OCI-LY3 (cell line): ENCODE data around the gene PHACTR3.

Experiments
- H2AFZ ChIP-seq: fragments of 200-600, 300-600 bp; shearing (Covaris generic); 2 replicates; pipeline ENCODE4 v1.6.0; 2014; ENCODE audit warnings: antibody characterized with exemption, low read depth, low read length
- H3K27ac ChIP-seq: fragments of 200-600, 300-600 bp; sonication (generic); 2 replicates; pipeline ENCODE4 v1.5.1; 2014; ENCODE audit warnings: mild to moderate bottlenecking, low read length, moderate library complexity, mixed read lengths
- H3K27me3 ChIP-seq: fragments of 200-600, 300-600 bp; sonication (generic); 2 replicates; pipeline ENCODE4 v1.6.1; 2014; ENCODE audit warnings: low read depth, low read length, mixed read lengths
- H3K36me3 ChIP-seq: fragments of 200-600, 300-600 bp; sonication (generic); replicated peaks from 2 replicates; pipeline ENCODE3; 2014; ENCODE audit warnings: low read depth, low read length, mixed read lengths
- H3K4me1 ChIP-seq: fragments of 300-600, 200-600 bp; sonication (generic); 2 replicates; pipeline ENCODE4 v1.6.1; 2014; ENCODE audit warnings: low read length, mixed read lengths
- H3K4me2 ChIP-seq: fragments of 200-600, 300-600 bp; sonication (generic); 2 replicates; pipeline ENCODE4 v1.6.1; 2014; ENCODE audit warnings: low read length, mixed read lengths
- H3K4me3 ChIP-seq: fragments of 300-600, 200-600 bp; sonication (generic); 2 replicates; pipeline ENCODE4 v1.5.1; 2014; ENCODE audit warnings: antibody characterized with exemption, mild to moderate bottlenecking, low read length, moderate library complexity
- H3K79me2 ChIP-seq: fragments of 300-600, 200-600 bp; shearing (Covaris generic); 2 replicates; pipeline ENCODE4 v1.6.1; 2014; ENCODE audit warnings: mild to moderate bottlenecking, low read length, mixed read lengths
- H3K9ac ChIP-seq: fragments of 300-600, 200-600 bp; shearing (Covaris generic); 2 replicates; pipeline ENCODE4 v1.6.0; 2014; ENCODE audit warnings: mild to moderate bottlenecking, low read length, moderate library complexity
- H3K9me3 ChIP-seq: fragments of 200-600, 300-600 bp; shearing (Covaris generic); 2 replicates; pipeline ENCODE4 v1.6.1; 2014; ENCODE audit warnings: low read length, mixed read lengths; ENCODE audit not compliant: insufficient read depth
- H4K20me1 ChIP-seq: fragments of 200-600, 300-600 bp; sonication (generic); 2 replicates; pipeline ENCODE4 v1.6.1; 2016; ENCODE audit warnings: low read length, mixed read lengths; ENCODE audit not compliant: insufficient read depth
- CTCF ChIP-seq: fragments of 200-600, 300-600 bp; sonication (generic); IDR thresholded peaks from 2 replicates; pipeline ENCODE4 v1.5.1; 2014; ENCODE audit warnings: antibody characterized with exemption, low read length, low read depth
- EZH2phosphoT487 ChIP-seq: fragments of 200-600 bp; shearing (Covaris generic); IDR thresholded peaks from 2 replicates; pipeline ENCODE4 v1.6.1; 2018; ENCODE audit warnings: antibody characterized with exemption, mixed run types, low read depth

PHACTR3 gene

GRCh38 chr20:59720013-59720412 lies 115.7 kb downstream of the PHACTR3 start:
- Histone ChIP-seq H3K36me3 (no peaks in the 10 kb centered on the region), H3K27me3 (peaks cover 18% of the 10 kb centered on the region), H3K4me2 (no peak overlapping the region), H3K4me3 (no peak overlapping the region), H3K79me2 (no peaks in the 10 kb centered on the region), H3K4me1 (no peaks in the 10 kb centered on the region), H2AFZ (no peak overlapping the region), H3K9ac (no peak overlapping the region), H3K9me3 (no peaks in the 10 kb centered on the region), H4K20me1 (no peaks in the 10 kb centered on the region), H3K27ac (no peak overlapping the region)
- TF ChIP-seq CTCF: no peak
- no peak for TF ChIP-seq EZH2phosphoT487

DNA sequence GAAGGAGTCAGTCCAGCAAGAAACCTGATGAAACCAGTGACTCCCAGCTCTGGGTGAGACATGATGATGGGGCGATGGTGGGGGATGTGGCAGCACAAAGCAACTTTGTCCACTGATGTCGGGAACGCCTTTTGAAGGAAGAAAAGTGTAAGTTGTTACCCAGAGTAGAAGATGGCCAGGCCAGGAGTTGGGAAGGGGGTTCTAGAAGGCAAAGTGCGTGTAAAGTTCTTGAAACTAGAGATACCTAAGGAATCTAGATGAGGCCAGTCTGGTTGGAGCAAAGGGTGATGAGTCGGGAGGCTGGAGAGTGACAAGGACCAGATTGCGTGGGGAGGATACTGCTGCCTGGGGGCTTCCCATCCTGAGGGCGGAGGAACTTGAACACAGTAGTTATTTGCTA lies 117.0 kb downstream of the PHACTR3 start:
- no peaks in the 10 kb centered on the region for H3K9me3 ChIP-seq
- no peaks in the 10 kb centered on the region for H3K36me3 ChIP-seq
- no peaks in the 10 kb centered on the region for H3K4me1 ChIP-seq
- no peak overlapping the region for H2AFZ ChIP-seq
- no peak overlapping the region for H3K4me3 ChIP-seq
- no peak overlapping the region for H3K27ac ChIP-seq
- no peaks in the 10 kb centered on the region for H4K20me1 ChIP-seq
- no peak for TF ChIP-seq EZH2phosphoT487
- TF ChIP-seq CTCF: no peak
- H3K9ac ChIP-seq: no peak overlapping the region
- H3K27me3 ChIP-seq: peaks cover 18% of the 10 kb centered on the region
- H3K79me2 ChIP-seq: no peaks in the 10 kb centered on the region
- no peak overlapping the region for H3K4me2 ChIP-seq

- Histone ChIP-seq H3K27ac (no peak overlapping the region), H3K79me2 (no peaks in the 10 kb centered on the region), H3K36me3 (no peaks in the 10 kb centered on the region), H3K4me2 (no peak overlapping the region), H2AFZ (no peak overlapping the region), H3K4me3 (no peak overlapping the region), H3K9me3 (no peaks in the 10 kb centered on the region), H3K9ac (no peak overlapping the region), H4K20me1 (no peaks in the 10 kb centered on the region), H3K27me3 (peaks cover 15% of the 10 kb centered on the region; the same call in 1 of the 2 replicates), H3K4me1 (no peaks in the 10 kb centered on the region)
- TF ChIP-seq EZH2phosphoT487 (no peak), CTCF (no peak)
Observed at GRCh38 chr20:59723108-59723500, 118.8 kb downstream of the PHACTR3 start.

DNA sequence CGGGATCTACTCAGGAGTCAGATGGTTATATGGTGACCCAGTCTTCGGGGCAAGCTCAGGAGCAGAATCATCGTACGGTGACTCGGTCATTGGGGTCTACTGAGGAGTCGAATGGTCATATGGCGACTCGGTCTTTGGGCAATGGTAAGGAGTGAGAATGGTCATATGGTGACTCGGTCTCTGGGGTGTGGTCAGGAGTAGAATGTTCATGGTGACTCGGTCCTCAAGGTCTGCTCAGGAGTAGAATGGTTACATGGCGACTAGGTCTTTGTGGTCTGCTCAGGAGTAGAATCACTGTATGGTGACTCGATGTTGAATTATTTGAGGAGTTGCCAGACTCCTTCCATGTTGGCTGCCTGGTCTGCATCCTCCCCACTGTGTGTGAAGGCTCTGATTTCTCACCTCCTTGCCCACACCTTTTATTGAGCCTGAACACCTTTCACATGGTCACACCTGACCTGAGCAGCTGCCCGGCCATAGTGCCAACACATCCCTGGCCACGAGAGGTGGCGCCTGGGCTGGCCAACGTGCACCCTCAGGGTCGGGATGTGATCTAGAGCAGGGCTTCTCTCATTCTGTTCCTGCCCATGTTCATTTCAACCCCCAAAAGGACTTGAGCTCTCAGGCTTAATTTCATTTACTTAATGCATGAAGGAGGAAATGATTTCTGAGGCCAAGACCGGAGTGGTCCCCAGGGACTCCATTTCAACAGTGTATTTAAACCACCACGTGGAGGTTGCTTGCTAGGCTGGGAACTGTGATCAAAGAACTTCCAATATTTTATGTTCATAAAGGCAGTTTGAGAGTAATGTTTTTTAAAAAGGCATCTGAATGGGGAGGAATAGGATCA lies 119.5 kb downstream of the PHACTR3 start:
- Histone ChIP-seq H3K9me3 (no peaks in the 10 kb centered on the region), H3K9ac (no peak overlapping the region), H3K4me1 (no peaks in the 10 kb centered on the region), H3K4me3 (no peak overlapping the region), H3K27ac (no peak overlapping the region), H3K4me2 (no peak overlapping the region), H2AFZ (no peak overlapping the region), H3K27me3 (peaks cover 13% of the 10 kb centered on the region; the same call in 1 of the 2 replicates), H3K36me3 (no peaks in the 10 kb centered on the region), H4K20me1 (no peaks in the 10 kb centered on the region), H3K79me2 (no peaks in the 10 kb centered on the region)
- TF ChIP-seq EZH2phosphoT487: no peak
- TF ChIP-seq CTCF: no peak
